ENCODE data around the gene HSP90AB1.
"Not testable (repeated sequence)": the region's sequence is repeated elsewhere in the genome, so short reads cannot be mapped to it uniquely, and the experiment has no call there.

The HSP90AB1 gene

GRCh38 chr6:44222486-44223318 is 24.2 kb upstream of the HSP90AB1 start:
- no peak for DNase-seq

DNA sequence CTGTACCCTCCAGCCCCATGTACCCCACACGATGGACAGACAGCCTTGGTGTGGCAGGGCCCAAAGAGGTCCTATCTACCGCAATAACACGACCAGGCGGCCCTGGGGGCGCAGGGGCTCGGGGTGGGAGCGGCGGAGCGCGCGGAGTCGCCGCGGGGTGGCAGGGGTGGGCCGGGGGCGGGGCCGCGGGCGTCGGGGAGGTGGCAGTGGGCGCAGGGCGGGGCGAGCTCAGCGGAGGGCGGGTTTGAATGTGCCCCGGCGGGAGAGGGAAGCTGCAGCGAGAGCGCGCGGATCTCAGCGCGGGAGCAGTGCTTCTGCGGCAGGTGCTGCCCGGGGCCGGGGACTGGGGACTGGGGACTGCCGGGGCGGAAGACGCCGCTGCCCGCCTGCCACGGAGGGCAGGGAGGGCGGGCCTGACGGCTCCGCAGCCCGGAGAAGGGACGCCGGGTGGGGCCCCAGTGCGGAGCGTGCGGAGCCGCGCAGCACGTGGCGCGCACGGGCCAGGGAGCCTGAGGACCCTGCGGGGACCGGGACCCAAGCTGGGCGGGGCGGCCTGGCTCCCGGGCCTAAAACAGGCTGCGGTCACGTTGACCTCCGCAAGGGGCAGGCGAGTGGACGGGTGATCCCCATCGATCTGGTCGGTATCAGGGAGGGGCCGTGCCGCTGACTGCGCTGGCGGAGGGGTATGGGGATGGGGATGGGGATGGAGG is 23.4 kb upstream of the HSP90AB1 start, which contains the start of gene SLC29A1:
Gene SLC29A1, plus strand, starts transcription at position 277 of the 710 bp plus-strand sequence. CDS start 3,719 bp downstream, outside the sequence.
- DNase-seq: peak; percentile 80

GRCh38 chr6:44224029-44224964 is 22.6 kb upstream of the HSP90AB1 start:
- DNase-seq: no peak

DNA sequence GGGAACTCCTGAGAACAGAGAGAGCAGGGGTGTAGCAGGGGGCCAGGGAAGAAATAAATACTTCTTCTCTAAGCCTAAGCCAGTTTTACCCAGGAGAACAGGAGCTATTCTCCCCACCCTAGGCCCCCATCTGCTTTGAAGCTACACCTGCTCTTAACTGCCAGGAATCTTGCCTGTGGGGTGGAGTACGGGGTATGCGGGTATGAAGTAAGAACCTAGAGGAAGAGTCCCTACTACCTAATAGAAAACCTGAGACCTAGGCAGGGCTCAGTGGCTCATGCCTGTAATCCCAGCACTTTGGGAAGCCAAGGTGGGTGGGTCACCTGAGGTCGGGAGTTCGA is 22.0 kb upstream of the HSP90AB1 start:
- no peak for DNase-seq

- DNase-seq: no peak
Observed at GRCh38 chr6:44225579-44226325, 21.1 kb upstream of the HSP90AB1 start.

GRCh38 chr6:44226368-44227147 is 20.3 kb upstream of the HSP90AB1 start:
- no peak for DNase-seq

GRCh38 chr6:44227148-44227793 is 19.6 kb upstream of the HSP90AB1 start:
- no peak for DNase-seq

GRCh38 chr6:44228031-44228430 is 18.9 kb upstream of the HSP90AB1 start:
- no peak for DNase-seq

- DNase-seq: no peak
Observed at GRCh38 chr6:44228433-44228832, 18.5 kb upstream of the HSP90AB1 start.

- DNase-seq: no peak
Observed at GRCh38 chr6:44228836-44229235, 18.1 kb upstream of the HSP90AB1 start.

DNA sequence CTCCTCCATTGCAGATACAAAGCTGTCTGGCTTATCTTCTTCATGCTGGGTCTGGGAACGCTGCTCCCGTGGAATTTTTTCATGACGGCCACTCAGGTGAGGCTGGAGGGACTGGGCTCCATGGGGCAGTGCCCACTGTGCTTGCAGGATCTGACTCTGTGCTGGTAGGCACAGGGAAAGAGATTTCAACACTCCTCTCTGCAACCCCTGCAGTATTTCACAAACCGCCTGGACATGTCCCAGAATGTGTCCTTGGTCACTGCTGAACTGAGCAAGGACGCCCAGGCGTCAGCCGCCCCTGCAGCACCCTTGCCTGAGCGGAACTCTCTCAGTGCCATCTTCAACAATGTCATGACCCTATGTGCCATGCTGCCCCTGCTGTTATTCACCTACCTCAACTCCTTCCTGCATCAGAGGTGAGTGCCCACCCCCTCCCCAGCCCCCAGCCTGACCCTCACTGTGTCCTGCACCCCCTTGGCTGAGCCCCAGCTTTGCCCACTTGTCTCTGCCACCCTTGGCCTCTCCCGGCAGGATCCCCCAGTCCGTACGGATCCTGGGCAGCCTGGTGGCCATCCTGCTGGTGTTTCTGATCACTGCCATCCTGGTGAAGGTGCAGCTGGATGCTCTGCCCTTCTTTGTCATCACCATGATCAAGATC is 17.4 kb upstream of the HSP90AB1 start:
- no peak for DNase-seq

DNA sequence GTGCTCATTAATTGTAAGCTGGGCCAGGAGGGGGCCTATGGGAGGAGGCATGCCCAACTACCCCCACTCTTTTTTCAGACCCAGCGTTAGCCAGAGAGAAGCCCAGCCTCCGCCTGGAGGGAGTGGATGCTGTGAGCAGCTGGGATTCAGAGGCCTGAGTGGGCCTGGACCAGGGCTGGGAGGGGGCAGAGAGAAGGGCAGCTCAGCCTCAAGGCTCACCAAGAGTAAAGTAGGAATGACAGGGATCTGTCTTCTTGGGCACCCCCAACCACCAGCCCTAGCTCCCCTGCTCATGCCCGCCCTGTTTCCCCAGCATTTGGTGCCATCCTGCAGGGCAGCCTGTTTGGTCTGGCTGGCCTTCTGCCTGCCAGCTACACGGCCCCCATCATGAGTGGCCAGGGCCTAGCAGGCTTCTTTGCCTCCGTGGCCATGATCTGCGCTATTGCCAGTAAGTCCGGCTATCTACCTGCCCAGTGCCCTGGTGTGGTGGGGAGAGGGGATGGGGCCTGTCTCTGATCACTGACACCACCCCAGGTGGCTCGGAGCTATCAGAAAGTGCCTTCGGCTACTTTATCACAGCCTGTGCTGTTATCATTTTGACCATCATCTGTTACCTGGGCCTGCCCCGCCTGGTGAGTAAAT is 16.7 kb upstream of the HSP90AB1 start:
- no peak for DNase-seq

DNA sequence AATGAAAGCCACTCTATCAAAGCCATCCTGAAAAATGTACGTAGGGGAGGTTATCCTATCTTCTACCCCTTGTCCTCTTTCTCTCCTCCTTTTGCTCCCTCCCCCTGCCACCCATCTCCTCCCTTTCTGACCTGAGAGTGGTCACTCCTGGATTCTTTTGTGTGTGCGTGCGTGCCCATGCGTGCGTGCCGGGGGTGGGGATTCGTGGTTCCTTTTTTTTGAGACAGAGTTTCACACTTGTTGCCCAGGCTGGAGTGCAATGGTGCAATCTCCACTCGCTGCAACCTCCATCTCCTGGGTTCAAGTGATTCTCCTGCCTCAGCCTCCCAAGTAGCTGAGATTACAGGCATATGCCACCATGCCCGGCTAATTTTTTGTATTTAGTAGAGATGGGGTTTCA is 15.5 kb upstream of the HSP90AB1 start:
- DNase-seq: not testable (repeated sequence)

GRCh38 chr6:44232676-44233566 is 14.0 kb upstream of the HSP90AB1 start:
- DNase-seq: no peak

GRCh38 chr6:44233567-44234100 is 13.3 kb upstream of the HSP90AB1 start:
- no peak for DNase-seq

DNA sequence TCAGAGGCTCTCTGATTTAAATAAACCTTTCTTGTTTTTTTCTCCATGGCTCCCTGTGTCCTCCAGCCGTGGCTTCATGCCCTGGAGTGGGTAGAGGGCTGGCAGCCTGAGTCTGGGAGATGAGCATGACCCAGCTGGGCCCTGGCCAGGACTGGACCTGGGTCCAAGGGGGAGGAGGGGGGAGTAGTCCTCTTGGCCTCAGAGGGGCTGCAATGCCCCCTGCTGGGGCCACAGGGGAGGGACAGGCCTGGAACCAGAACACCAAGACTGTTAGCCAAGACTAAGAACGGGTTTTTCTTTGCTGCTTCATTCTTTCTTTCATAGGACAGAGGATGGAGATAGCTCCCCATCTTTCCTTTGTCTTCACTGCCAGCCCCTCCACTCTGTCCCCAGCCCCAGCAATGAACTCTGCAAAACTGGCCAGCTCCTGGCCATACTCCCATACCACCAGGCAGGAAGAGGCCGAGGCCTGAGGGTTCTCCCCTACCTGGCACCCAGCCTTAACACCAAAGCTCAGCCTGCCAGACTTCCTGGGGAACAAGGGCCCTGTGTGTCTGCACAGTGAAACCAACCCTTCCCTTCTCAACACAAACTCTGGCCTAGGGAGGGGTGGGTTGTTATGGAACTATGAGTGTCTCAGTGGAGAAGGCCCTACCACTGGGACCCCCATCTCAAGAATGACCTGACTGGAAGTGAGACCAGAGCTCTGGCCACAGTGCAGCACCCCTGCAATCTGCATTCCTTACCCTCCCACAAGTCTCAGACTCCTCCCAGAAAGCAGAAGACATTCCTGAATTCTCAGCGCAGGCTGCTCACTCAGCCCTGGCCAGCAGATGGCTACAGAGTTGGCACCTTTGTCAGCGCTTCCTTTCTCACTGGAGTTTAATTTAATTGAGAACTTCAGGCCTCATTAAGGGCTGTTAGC is 12.5 kb upstream of the HSP90AB1 start:
- no peak for DNase-seq

DNA sequence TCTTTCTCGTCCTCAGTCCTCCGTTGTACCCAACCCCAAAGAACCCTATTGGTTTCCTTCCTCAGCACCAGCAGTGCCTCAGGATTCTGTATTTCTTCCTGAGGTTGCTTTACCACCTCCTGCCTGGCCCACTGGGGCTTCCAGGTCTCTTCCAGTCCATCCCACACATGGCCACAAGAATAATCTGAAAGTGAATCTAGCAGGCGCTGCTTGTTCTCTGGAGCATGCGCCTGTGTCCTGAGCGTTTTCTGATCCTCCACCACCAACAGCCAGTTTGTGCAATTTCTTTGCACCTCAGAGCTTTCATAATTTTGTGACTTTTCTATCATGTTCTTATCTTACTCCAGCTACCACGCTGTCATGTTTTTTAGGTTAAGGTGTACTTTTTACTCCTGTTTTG is 11.6 kb upstream of the HSP90AB1 start:
- no peak for DNase-seq
